Measurements from ENCODE around the gene SYNPO.

DNA sequence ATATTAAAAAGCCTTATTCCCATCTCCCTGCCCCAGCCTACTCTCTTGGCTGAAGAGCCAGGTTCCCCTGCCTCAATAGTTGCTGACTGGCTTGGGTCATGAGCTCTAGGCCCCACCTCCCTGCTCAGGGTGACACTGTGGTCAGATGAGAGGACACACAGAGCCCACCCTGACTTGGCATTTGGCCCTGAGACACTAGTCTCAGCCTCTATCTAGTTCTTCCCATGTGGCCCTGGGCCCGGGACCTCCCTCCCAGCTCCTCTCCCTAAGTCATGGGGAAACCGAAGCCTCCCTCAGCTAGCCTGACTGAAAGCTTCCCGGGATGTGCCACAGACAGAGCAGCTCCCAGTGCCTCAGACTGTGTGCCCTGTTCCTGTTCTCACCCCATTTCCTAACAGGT is 14.8 kb downstream of the SYNPO start:
- TF ChIP-seq CEBPB (IDR thresholded peaks at IDR 0.05) (no peak), ZFP36 (IDR thresholded peaks at IDR 0.05; ENCODE audit: borderline replicate concordance, partially characterized antibody) (no peak), POLR2A (IDR thresholded peaks at IDR 0.05; ENCODE audit: low read length) (no peak), HDAC2 (IDR thresholded peaks at IDR 0.05) (no peak), CHD2 (IDR thresholded peaks at IDR 0.05; ENCODE audit: low read length, partially characterized antibody) (no peak), KDM1A (IDR thresholded peaks at IDR 0.05; ENCODE audit: low read depth) (no peak)
- TF ChIP-seq, protein P1, sequence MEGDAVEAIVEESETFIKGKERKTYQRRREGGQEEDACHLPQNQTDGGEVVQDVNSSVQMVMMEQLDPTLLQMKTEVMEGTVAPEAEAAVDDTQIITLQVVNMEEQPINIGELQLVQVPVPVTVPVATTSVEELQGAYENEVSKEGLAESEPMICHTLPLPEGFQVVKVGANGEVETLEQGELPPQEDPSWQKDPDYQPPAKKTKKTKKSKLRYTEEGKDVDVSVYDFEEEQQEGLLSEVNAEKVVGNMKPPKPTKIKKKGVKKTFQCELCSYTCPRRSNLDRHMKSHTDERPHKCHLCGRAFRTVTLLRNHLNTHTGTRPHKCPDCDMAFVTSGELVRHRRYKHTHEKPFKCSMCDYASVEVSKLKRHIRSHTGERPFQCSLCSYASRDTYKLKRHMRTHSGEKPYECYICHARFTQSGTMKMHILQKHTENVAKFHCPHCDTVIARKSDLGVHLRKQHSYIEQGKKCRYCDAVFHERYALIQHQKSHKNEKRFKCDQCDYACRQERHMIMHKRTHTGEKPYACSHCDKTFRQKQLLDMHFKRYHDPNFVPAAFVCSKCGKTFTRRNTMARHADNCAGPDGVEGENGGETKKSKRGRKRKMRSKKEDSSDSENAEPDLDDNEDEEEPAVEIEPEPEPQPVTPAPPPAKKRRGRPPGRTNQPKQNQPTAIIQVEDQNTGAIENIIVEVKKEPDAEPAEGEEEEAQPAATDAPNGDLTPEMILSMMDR (IDR thresholded peaks at IDR 0.05) = no peak
